GM21723 (cell line): ENCODE results near the gene CD40.

Experiments used
- ATAC-seq: cut with Tn5 transposase; IDR thresholded peaks from one replicate; pipeline ENCODE4 v1.9.1; 2021; ENCODE audit warnings: mild to moderate bottlenecking, moderate library complexity; ENCODE audit not compliant: unreplicated experiment

The CD40 gene

DNA sequence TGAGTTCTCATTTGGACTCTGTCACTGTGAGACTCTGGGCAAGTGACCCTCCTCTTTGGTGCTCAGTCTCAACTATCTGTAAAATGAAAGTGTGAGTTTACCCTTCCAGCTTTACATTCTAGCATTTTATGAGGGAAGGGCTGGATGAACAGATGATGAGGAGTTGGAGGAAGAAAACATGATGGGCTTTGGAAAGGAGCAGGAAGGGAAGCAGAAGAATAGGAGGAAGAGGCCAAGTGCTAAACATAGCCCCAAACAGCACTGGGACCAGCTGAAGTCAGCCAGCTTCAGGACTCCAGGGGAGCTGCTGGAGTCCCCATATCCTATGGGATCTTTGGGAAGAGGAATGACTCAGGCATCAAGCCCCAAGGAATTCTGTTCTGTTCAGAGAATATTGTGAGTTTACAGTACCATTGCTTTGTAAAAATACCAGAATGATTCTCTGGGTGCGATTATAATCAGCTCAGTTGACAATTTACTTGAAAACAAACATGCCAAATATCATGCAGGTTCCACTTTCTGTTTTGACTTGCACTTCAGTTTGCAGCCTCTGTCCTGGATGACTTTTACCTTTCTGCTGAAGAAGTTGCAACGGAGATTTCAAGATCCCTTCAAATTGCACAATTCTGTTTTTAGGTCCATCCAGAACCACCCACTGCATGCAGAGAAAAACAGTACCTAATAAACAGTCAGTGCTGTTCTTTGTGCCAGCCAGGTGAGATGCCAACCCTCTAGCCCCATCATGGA is 3.2 kb downstream of the CD40 start:
- no peak for ATAC-seq

DNA sequence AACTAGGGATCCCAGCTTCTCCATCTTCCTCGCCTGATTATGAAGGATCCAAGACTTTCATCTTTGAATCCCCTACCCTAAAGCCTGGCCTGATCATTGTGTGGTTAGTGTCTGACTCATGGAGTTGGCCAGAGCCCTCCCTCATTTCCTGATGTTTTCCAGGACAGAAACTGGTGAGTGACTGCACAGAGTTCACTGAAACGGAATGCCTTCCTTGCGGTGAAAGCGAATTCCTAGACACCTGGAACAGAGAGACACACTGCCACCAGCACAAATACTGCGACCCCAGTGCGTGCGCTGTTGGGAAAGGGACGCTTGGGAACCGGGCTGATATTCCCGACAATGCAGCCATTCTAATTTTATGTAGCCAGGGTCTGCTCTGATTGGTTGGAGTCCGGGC is 4.0 kb downstream of the CD40 start:
- no peak for ATAC-seq

- no peak for ATAC-seq
Observed at GRCh38 chr20:46122516-46123481, 4.7 kb downstream of the CD40 start.

- ATAC-seq = no peak
Observed at GRCh38 chr20:46123482-46124245, 5.5 kb downstream of the CD40 start.

GRCh38 chr20:46126440-46127056 is 8.4 kb downstream of the CD40 start:
- no peak for ATAC-seq

GRCh38 chr20:46127396-46128010 is 9.4 kb downstream of the CD40 start:
- ATAC-seq = no peak

DNA sequence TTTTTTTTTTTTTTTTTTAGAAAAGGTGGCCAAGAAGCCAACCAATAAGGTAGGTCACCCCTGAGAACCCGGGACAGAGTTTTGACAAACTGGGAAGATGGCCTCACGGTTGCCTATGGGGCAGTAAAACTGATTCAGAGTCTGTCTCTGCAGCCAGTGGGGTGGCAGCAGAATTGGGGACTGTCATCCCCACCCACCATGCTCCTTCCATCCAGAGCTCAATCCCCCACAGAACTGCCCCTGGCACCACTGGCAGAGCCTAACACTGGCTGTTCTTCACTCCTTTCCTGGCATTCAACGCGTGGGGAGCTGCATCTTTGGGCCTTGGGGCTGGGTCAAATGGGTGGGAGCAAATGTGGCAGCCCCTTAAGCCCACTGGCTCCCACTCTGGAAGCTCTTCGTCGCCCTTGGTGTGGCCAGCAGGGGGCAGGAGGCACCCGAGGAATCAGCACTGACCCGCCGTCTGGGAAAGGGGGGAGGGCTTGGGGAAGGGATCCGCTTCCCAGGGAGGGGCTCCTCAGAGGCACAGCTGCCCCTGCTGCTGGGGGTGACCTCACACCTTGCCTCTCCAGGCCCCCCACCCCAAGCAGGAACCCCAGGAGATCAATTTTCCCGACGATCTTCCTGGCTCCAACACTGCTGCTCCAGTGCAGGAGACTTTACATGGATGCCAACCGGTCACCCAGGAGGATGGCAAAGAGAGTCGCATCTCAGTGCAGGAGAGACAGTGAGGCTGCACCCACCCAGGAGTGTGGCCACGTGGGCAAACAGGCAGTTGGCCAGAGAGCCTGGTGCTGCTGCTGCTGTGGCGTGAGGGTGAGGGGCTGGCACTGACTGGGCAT is 10.4 kb downstream of the CD40 start:
- no peak for ATAC-seq

DNA sequence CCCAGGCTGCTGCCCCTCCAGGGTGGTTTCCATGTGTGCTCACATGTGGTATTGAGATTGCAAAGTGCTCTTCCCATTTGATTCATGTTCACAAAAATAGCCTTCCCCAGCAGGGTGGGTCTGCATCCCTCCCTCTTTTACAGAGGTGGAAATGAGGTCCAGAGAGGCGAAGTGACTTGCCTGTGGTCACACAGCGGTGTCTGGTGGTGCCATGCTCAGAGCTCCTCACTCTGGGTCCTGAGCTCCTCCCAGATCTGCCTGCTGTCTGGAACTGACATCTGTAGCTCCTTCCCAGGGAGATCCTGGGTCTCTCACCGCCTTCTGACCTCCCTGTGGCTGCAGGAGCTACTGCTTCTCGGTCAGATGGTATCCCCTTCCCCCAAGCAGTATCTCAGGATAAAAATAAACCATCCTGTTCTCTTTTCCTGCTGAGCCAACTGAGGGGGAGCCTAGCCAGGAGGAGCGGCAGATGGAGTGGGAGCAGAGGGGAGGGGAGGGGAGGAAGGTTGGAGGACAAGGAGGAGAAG is 11.9 kb downstream of the CD40 start:
- ATAC-seq = no peak

DNA sequence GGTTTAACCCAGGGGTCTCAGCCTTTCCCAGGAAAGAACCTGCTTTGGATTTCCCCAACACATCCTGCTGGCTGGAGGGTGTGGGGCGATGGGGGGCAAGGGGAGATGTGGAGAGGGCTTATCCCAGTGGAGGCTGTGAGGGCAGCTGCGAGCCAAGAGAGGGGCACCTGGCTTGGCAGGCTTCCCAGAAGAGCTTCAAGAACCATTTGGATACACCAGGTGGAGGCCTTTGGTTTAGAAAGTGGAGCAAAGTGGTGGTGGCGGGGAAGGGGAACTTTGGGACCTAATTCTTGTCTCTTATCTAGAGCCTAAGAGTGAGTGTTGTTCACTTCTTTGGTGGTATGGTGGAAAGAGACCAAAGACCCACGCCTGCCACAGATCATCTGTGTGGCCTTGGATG is 12.4 kb downstream of the CD40 start:
- no peak for ATAC-seq

DNA sequence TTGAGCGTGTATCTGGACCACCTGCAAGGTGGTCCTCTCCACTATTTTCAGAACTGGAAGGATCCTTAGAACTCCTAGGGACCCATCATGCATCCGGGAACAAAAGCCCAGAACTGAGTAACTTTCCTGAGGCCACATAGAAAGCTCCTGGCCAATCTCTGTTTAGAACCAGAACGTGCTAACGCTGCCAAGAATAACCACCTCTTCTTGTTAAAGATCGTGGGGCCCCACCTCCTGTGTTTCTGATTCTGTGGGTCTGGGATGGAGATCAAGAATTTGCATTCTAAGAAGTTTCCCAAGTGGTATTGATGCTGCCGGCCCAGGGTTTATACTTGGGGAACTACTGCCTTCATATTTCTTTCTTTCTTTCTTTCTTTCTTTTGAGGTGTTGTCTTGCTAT is 13.3 kb downstream of the CD40 start:
- no peak for ATAC-seq

DNA sequence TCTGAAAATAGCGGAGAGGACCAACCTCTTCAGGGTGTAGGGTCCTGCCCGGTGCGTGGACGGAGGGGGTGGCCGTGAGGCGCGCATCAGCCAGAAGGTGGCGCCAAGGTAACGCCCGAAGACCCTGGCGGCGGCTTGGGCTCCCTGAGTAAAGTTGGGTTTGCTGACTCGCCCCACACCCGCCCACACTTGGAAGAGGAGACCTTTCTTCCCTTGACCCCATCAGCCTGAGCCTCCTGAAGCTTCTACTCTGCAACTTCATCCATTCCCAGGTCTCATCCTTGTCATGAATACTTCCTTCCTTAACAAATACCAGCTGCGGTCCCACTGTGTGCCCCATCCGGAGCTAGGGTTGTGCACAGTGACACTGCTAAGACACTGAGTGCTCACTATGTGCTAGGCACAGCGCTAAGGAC is 14.6 kb downstream of the CD40 start:
- ATAC-seq = peak; percentile 46

- no peak for ATAC-seq
Observed at GRCh38 chr20:46133886-46134654, 16.0 kb downstream of the CD40 start.

GRCh38 chr20:46134716-46135115 is 16.6 kb downstream of the CD40 start:
- no peak for ATAC-seq

DNA sequence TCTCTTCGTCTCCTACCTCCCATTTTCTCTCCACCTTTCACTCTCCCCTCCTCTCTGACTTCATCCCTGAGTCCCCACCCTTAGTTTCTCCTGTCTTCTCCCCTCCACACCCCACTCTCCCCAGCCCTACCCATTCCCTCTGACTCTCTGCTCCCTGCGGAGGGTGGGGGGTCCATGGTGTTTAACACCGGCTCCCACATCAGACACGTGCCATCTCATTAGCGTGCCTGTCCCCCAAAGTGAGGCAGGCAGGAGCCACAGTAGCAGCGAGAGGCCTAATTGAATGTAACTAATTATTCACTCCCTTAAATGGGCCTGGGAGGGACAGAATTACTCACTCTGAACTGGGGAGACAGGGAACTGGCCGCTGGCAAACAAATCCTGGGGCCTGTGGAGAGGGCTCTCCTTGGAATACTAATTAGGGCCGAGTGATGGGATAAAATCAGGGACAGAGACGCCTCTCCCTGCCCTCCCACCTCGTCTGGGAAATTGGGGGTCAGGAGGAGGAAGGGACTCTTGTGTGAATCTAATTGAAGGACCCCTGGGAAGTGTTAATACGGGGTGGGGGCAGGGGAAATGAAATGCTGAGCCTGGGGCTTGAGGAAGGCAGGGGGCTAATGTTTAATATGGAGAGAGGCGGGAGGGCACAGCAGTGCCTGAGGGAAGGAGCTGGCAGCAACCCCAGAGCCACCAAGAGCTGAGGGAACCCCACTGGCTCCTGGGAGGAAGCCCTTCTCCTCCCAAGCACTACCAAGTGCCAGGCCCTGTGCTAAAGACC is 17.9 kb downstream of the CD40 start:
- ATAC-seq = no peak

DNA sequence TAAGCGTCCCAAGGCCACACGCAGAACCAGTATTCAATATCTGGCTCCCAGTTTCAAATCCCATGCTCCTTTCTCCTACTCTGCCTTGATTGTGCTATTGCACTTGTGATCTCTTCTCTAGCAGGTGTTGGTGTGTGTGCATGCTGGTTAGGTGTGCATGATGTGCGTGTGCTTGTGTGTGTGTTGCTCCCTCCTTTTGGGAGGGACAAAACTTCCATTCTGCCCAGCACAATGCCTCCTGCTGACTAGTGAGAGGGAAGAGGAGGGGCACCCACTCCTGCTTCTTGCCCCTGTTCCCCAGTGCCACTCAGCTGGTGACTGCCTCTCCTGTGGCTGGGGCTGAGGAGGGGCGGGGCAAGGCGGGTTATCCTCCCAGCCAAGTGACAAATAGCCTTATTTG is 19.7 kb downstream of the CD40 start:
- no peak for ATAC-seq

DNA sequence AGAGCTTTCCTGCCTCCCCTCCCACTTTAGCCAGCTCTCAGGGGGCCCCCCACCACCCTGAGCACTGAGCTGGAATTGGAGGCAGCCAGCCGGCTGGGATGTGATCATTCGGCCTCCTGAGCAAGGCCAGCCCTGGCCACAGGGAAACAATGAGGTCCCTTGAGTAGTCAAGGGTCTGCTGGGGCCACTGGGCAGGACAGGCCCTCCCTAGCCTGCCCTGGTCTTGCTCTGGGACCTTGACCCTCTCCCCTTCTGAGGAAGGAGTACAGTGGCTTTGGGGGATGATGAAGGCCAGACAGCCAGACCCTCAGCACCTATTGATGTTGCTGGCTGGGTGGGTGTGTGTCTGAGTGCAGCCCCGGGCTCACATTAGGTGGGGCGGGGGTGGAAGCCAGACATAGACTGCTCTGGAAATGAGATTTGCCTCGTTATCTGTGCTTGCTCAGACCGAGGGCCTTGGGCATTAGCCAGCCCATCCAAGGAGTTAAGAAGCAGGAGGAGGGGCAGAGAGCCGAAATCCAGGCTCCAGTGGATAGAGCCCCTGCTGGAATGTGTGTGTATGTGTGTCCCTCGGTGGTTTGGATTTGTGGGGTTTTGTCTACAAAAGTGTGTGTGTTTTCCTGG is 21.3 kb downstream of the CD40 start:
- ATAC-seq = no peak

DNA sequence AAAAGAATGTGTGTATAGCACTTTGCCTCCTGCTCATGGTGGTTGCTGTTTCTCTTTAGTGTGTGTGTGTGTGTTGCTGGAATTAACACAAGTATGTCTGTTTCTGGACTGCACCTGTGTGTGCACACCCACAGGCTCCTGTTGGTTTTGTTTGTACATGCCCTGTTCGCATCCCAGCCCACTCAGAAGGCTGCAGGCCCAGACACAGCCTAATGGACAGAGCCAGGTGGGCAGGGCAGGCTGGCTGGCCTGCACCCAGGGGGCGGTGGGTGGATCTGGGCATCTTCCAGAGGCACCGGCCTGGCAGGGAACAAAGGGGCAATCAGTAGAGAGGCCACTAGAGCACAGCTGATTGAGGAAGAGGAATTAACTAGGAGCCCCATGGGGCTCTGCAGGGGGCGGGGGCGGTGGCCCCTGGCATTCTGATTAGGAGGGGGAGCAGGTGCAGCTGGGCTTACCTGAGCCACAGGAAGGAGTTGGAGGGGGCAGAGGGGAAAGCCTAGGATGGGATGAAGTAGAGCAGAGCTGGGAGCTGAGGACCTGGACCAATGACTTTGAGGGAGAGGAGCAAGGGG is 21.9 kb downstream of the CD40 start:
- ATAC-seq = no peak
